Measurements from ENCODE around the gene C1orf159. TPM values are rescaled to one million over a fixed set of nuclear protein-coding genes. Genes with fewer than 3 reads are reported as not detected.

C1orf159 gene
- total and polyA plus RNA-seq, 2 donors (not counting 1 experiment from before 2014, with no cell fraction given): 23.0 to 25.6 TPM

DNA sequence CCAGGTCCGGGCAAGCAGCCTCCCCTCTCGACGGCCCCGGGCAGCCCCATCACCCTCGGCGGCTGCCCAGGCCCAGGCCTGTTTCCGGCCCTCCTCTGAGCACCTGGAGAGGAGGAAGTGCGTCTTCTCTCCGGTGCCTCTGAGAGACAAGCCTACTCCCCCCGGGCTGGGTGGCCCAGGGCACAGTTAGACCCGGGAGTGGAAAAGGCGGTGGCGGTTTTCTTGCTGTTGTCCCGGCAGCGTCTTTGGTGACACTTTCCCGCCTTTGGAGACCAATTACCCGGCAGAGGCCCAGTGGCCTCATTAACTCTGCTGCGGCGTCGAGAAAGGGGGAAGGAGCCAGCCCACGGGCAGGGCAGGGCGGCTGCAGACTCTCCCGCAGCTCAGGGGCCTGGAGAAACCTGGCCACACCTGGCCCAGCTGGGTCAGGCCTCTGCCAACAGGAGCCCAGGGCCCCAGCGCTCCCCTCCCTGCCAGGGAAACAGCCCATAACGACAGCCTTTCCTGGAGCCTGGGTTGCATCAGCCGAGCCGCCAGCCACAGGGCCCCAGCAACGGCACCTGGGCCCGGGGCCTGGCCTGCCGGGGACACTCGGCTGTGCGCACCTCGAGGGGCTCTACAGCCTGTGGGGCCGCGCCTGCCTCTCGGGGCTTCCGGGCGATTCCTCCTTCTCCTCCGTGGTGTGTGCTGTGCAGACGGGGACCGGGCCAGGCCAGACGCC lies 28.4 kb upstream of the C1orf159 start:
- Histone ChIP-seq H3K9me3 (ENCODE audit: control extremely low read depth in 1 of 3, control insufficient read depth in 2 of 3, insufficient read depth in 1 of 3, low read length in 2 of 3) (no peaks in the 10 kb centered on the region), H3K27ac (ENCODE audit: low read length in 2 of 2) (peak overlapping the region; percentile 98), H3K36me3 (replicated peaks in 1 of 2; ENCODE audit: control extremely low read depth in 1 of 2, control insufficient read depth in 1 of 2, extremely low read depth in 1 of 2, insufficient read depth in 2 of 2, low read length in 1 of 2) (no peaks in the 10 kb centered on the region), H3K4me2 (replicated peaks; ENCODE audit: low read depth, low read length, poor library complexity, severe bottlenecking) (peak overlapping the region; percentile 83), H2AFZ (ENCODE audit: insufficient read depth, low read depth, low read length, poor library complexity, severe bottlenecking) (peak overlapping the region; percentile 49), H3K4me3 (ENCODE audit: control extremely low read depth in 1 of 5, extremely low read depth in 1 of 5, insufficient read depth in 1 of 5, low read depth in 2 of 5, low read length in 4 of 5) (peak overlapping the region in 4 of 5 experiments; percentile 29 to 45 (median 34)), H3K4me1 (ENCODE audit: control insufficient read depth in 2 of 2, insufficient read depth in 2 of 2, low read length in 2 of 2) (peaks cover 33 to 47% of the 10 kb centered on the region in 2 donors), H3K9ac (ENCODE audit: low read length) (peak overlapping the region; percentile 54), H3K27me3 (replicated peaks in 1 of 4; ENCODE audit: control extremely low read depth in 1 of 4, control insufficient read depth in 3 of 4, insufficient read depth in 4 of 4, low read length in 3 of 4) (no peaks in the 10 kb centered on the region), H4K20me1 (ENCODE audit: control insufficient read depth, insufficient read depth, low read length, poor library complexity, severe bottlenecking) (no peaks in the 10 kb centered on the region), H3K79me2 (ENCODE audit: control insufficient read depth, insufficient read depth, low read length) (no peaks in the 10 kb centered on the region)
- ChIA-PET POLR2A (interaction anchor here (1.0 to 1.7 kb wide), 2 partner anchors 14 to 28 kb away, joined by 3 to 5 read pairs; no protein-coding TSS in a partner anchor), CTCF (interaction anchor here (2.5 kb wide), 1 partner anchor 22 kb away, joined by 11 read pairs; no protein-coding TSS in a partner anchor)
- peak overlapping the region; percentile 78 for H3K4me3 Mint-ChIP-seq
- peaks cover 29% of the 10 kb centered on the region for H3K4me1 Mint-ChIP-seq
- no peaks in the 10 kb centered on the region for H3K27me3 Mint-ChIP-seq
- DNase-seq (peak; percentile 92), ATAC-seq (ENCODE audit: low read depth) (peak; percentile 95)
- no peak for TF ChIP-seq EZH2 (IDR thresholded peaks at IDR 0.05; ENCODE audit: borderline replicate concordance, insufficient read depth, low read depth, low read length, poor library complexity, severe bottlenecking)
- TF ChIP-seq, protein P1, sequence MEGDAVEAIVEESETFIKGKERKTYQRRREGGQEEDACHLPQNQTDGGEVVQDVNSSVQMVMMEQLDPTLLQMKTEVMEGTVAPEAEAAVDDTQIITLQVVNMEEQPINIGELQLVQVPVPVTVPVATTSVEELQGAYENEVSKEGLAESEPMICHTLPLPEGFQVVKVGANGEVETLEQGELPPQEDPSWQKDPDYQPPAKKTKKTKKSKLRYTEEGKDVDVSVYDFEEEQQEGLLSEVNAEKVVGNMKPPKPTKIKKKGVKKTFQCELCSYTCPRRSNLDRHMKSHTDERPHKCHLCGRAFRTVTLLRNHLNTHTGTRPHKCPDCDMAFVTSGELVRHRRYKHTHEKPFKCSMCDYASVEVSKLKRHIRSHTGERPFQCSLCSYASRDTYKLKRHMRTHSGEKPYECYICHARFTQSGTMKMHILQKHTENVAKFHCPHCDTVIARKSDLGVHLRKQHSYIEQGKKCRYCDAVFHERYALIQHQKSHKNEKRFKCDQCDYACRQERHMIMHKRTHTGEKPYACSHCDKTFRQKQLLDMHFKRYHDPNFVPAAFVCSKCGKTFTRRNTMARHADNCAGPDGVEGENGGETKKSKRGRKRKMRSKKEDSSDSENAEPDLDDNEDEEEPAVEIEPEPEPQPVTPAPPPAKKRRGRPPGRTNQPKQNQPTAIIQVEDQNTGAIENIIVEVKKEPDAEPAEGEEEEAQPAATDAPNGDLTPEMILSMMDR (IDR thresholded peaks at IDR 0.05): no peak
- 14% methylated on average over 42 of the region's 42 CpGs for WGBS (ENCODE audit: insufficient coverage)
- intact Hi-C loops (cut with micrococcal nuclease): loop anchor here (1.0 to 2.0 kb wide), 5 partner anchors 8 to 57 kb away; partner anchors contain the start of genes C1orf159 and TTLL10
- no peaks in the 10 kb centered on the region for H3K9me3 Mint-ChIP-seq (ENCODE audit: insufficient read depth)
- peak overlapping the region; percentile 96 for H3K27ac Mint-ChIP-seq

DNA sequence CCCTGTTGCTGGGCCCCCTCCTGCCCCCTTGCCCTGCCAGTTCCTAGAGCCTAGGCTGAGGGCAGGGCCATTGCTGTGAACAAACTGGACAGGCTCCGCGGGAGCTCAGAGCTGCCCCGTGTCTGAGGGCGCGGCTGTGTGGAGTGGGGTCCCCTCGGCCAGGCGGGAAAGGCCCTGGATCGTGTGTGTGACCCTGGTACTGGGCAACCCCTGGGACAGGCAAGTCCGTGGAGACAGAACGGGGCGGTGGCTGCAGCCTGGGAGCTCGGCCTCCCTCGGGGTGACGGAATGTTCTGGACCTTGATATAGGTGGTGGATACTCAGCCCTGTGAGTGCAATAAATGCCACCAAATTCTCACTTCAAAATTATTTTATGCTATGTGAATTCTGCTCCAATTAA lies 27.7 kb upstream of the C1orf159 start:
- Mint-ChIP-seq H3K27ac (peak overlapping the region; percentile 96), H3K4me3 (peak overlapping the region; percentile 78), H3K9me3 (ENCODE audit: insufficient read depth) (no peaks in the 10 kb centered on the region), H3K4me1 (peaks cover 32% of the 10 kb centered on the region), H3K27me3 (no peaks in the 10 kb centered on the region)
- ATAC-seq (ENCODE audit: low read depth): no peak
- Histone ChIP-seq H4K20me1 (ENCODE audit: control insufficient read depth, insufficient read depth, low read length, poor library complexity, severe bottlenecking) (no peaks in the 10 kb centered on the region), H3K4me1 (ENCODE audit: control insufficient read depth in 2 of 2, insufficient read depth in 2 of 2, low read length in 2 of 2) (peaks cover 36 to 51% of the 10 kb centered on the region in 2 donors), H3K79me2 (ENCODE audit: control insufficient read depth, insufficient read depth, low read length) (no peaks in the 10 kb centered on the region), H3K27ac (ENCODE audit: low read length in 2 of 2) (peak overlapping the region; percentile 98), H3K4me3 (ENCODE audit: control extremely low read depth in 1 of 5, extremely low read depth in 1 of 5, insufficient read depth in 1 of 5, low read depth in 2 of 5, low read length in 4 of 5) (peak overlapping the region in 1 of 5 experiments; percentile 22), H3K9me3 (ENCODE audit: control extremely low read depth in 1 of 3, control insufficient read depth in 2 of 3, insufficient read depth in 1 of 3, low read length in 2 of 3) (no peaks in the 10 kb centered on the region), H3K9ac (ENCODE audit: low read length) (no peak overlapping the region), H3K4me2 (replicated peaks; ENCODE audit: low read depth, low read length, poor library complexity, severe bottlenecking) (peak overlapping the region; percentile 83), H3K27me3 (replicated peaks in 1 of 4; ENCODE audit: control extremely low read depth in 1 of 4, control insufficient read depth in 3 of 4, insufficient read depth in 4 of 4, low read length in 3 of 4) (no peaks in the 10 kb centered on the region), H3K36me3 (replicated peaks in 1 of 2; ENCODE audit: control extremely low read depth in 1 of 2, control insufficient read depth in 1 of 2, extremely low read depth in 1 of 2, insufficient read depth in 2 of 2, low read length in 1 of 2) (no peaks in the 10 kb centered on the region), H2AFZ (ENCODE audit: insufficient read depth, low read depth, low read length, poor library complexity, severe bottlenecking) (no peak overlapping the region)
- DNase-seq: no peak
- no peak for TF ChIP-seq EZH2 (IDR thresholded peaks at IDR 0.05; ENCODE audit: borderline replicate concordance, insufficient read depth, low read depth, low read length, poor library complexity, severe bottlenecking)
- TF ChIP-seq, protein P1 (IDR thresholded peaks at IDR 0.05): no peak
- intact Hi-C loops (cut with micrococcal nuclease): loop anchor here (1.0 to 2.0 kb wide), 5 partner anchors 7 to 58 kb away; partner anchors contain the start of genes C1orf159 and TTLL10
- POLR2A ChIA-PET: interaction anchor here (0.8 to 1.7 kb wide), 2 partner anchors 14 to 21 kb away, joined by 3 to 5 read pairs; no protein-coding TSS in a partner anchor
- CTCF ChIA-PET: interaction anchor here (2.5 kb wide), 1 partner anchor 21 kb away, joined by 11 read pairs; no protein-coding TSS in a partner anchor
- WGBS (ENCODE audit: insufficient coverage): 94% methylated on average over 11 of the region's 14 CpGs
